CD4-positive, alpha-beta T cell treated with Interleukin-15 for 1 hour (primary cell): Measurements from ENCODE around the gene ELSPBP1.
"Not testable (repeated sequence)": the region's sequence is repeated elsewhere in the genome, so short reads cannot be mapped to it uniquely, and the experiment has no call there.

Experiments
- DNase-seq: peaks from one replicate; pipeline ENCODE4 v3.0.0-alpha.2; 2020

ELSPBP1 gene

DNA sequence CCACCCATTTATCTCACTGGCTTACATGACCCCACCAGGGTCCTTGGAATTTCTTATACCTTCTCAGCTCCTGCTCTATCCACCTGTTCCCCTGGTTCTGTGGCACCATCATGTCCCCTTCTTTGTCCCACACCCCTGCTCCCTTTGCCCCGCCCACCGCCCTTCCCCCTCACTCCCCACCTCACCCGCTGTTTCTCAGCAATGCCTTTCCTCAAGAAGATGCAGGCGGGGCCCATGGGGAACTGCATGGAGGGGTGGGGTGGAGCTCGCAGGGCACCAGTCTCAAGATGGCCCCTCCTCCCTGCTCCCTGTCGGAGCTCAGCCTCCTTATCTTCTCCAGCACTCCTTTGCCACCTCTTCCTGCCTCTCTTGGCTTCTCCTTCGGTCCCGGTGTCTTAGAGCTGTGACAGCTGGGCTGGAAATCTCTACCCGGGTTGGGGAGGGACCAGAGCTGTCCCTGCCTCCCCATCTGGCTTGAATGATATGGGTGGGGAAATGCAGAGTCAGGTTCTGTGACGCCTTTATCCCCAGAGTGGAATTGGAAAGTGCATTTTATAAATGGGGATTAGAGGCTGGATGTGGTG is 49.3 kb downstream of the ELSPBP1 start, which contains the start of gene CABP5:
TSS of gene CABP5 (minus strand) at position 405 of the 584 bp plus-strand sequence. CDS start at position 248, 157 bp downstream.
- DNase-seq = no peak

DNA sequence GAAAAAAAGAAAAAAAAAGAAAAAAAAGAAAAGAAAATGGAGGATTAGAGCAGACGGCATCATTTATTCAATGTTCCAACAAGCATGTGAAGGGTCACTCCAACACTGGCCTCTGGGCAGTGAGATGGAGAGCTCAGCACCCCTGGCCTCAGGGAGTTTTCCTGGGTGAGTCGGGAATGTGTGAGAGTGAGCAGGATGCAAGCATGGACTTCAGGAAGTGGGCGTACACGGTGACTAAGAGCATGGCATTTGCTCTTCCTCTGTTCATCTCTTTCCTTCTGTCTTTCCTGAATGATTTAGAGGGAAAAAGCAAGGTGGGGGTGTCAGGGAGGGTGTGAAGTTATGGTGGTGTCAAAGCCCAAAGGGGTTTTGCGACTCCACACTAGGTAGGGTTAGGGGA is 50.1 kb downstream of the ELSPBP1 start:
- DNase-seq = no peak

DNA sequence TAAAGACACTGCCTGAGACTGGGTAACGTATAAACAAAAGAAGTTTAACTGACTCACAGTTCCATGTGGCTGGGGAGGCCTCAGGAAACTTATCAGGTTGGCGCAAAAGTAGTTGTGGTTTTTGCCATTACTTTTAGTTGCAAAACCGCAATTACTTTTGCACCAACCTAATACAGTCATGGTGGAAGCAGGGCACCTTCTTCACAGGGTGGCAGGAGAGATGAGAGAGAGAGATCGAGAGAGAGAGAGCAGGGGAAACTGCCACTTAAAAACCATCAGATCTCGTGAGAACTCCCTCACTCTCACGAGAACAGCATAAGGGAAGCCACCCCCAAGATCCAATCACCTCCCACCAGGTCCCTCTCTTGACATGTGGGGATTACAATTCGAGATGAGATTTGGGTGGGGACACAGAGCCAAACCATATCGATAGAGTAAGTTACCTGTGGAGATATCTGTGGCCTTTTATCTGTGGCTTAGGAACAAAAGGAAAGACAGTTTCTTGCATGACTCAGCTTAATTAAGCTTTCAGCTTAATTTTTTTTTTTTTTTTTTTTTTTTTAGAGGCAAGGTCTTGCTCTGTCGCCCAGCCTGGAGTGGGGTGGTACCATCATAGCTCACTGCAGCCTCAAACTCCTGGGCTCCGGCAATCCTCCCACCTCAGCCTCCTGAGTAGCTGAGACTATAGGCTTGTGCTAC is 57.1 kb downstream of the ELSPBP1 start:
- no peak for DNase-seq

DNA sequence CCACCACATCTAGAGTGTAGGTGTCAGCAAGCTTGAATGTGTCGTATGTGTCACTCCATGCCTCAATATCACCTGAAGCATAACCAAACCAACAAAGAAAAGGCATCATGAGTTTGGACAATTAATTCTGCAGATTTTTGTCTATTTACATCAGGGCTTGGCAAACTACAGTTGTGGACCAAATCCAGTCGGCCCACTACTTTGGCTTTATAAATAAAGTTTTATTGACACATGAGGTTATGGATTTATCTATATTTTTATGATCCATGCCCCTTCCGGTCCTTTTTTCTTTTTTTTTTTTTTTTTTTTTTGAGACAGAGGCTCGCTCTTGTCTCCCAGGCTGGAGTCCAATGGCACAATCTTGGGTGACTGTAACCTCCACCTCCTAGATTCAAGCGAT is 58.6 kb downstream of the ELSPBP1 start:
- DNase-seq = no peak

DNA sequence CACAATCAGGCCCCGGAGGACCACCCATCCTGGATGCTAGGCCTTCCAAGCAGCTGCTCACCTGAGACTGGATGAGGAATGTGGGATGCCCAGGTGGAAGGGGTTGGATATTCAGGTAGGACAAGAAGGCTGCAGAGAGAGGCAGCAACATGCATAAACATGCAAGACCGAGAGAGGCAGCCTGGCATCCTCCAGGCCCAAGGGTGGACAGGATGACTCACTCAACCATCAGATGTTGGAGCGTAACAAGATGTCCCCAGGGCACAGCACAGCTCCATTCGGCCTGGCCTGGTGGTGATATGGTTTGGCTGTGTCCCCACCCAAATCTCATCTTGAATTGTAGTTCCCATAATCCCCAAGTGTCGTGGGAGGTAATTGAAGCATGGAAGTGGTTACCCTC is 59.4 kb downstream of the ELSPBP1 start:
- no peak for DNase-seq

DNA sequence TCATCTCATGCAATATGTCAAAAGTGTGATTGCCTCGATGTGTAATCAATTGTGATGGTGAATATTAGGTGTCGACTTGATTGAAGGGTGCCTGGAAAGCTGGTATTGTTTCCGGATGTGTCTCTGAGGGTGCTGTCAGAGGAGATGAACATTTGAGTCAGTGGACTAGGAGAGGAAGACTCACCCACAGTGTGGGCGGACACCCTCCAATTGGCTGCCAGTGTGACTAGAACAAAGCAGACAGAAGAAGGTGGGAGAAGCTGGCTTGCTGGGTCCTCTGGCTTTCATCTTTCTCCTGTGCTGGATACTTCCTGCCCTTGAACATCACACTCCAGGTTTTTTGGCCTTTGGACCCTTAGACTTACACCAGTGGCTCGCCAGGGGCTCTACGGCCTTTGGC is 64.9 kb downstream of the ELSPBP1 start:
- no peak for DNase-seq

DNA sequence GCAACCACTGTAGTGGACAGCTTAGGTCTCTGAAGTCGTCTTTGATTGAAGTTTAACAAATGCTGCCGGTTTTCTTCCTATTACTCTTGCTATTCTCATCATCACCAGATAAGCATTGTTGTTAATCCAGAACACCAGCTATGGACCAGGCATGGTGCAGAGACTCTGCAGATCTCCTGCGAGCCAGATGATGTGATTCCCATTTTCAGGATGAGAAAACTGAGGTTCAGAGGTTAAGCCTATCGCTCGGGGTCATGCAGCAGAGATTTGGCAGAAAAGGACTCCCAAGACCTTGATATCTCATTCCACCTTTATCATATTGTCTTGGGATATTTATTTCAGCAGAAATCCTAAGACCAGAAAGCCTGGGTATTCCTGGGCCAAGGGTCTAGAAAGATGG is 65.9 kb downstream of the ELSPBP1 start:
- no peak for DNase-seq

DNA sequence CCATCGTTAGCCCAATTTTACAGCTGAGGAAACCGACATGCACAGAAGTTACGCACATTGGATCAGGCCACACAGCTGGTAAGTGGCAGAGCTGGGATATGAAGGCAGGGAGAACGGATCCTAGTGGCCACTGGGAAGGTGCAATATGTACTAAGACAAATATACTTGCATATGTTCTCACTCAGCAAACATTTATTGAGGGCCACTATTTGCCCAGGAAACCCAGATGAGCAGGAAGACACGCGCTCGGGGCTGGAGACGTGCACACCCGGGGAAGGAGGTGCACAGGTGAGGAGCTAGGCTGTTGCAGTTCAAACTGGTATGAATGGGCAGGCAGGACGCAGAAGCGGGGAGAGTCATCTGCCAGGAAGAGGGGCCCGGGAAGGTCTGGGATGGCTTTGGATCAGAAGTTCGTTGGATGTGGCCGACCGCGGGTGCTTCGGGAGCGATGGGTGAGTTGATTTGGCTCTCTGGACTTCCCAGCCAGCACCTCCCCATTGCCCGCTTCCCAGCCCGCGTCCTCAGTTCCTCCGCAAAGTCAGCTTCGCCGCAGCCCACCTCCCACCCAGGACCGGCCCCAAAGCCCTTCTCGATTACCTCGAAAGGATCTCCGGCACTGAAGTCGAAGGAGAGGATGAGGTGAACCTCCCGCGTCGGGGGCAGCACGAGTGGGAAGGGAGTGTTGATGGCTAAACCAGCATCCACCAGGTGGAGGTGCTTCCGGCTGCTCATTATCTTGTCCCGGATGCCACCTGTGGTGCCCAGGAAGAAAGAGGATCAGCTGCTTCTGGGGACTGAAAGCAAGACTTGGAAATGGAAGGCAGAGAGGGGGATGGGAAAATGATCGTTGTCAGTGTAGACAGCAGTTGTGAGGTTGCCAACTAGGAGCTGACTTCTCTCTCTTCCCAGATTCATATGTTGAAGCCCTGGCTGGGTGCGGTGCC is 67.2 kb downstream of the ELSPBP1 start:
- DNase-seq = no peak

DNA sequence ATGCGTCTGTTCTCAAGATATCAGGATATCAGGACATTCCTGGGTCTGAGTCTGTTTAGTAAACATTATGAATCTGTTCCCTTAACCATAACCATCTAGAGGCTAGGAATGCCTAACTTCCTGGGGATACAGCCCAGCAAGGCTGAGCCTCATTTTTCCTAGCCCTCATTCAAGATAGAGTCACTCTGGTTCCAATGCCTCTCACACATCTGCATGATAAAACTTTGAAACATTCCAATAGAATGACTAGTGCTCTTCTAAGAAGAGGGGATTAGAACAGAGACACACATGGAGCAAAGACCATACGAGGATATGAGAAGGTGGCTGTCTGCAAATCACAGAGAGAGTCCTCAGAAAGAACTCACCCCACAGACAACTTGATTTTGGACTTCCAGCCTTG is 70.1 kb downstream of the ELSPBP1 start:
- DNase-seq = no peak

DNA sequence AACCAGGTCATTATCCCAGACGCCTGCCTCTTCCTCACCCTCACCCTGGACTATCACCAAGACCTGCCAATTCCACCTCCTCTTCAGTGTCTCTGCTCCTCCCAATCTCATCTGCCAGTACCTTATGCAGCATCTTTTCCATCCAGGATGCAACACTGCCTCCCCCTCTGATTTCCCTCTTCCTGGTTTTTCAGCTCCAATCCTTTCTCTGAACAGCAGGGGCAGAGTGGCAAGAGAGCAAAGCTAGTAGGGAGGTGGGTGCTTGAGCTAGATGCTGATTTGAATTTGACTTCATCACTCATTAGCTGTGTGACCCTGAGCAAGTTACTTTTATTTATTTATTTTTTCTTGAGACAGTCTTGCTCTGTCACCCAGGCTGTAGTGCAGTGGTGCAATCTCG is 75.0 kb downstream of the ELSPBP1 start:
- no peak for DNase-seq

DNA sequence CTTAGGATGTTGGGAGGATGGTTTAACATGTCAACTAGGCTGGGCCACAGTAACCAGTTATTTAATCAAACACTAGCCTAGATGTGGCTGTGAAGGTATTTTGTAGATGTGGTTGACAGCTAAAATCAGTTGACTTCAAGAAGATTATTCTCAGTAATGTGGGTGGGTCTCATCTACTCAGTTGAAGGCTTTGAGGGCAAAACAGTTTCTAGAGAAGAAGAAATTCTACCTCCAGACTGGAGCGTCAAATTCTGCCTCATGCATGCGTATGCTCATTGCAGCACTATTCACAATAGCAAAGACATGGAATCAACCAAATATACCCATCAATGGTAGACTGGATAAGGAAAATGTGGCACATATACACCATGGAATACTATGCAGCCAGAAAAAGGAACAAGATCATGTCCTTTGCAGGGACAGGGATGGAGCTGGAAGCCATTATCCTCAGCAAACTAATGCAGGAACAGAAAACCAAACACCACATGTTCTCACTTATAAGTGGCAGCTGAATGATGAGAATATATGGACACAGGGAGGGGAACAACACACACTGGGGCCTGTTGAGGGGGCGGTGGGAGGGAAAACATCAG is 75.8 kb downstream of the ELSPBP1 start:
- not testable (repeated sequence) for DNase-seq
